Retinal pigment epithelial cell (primary cell): ENCODE measurements around the gene PPP2R5E.

Source experiments
- DNase-seq: peaks from one replicate; pipeline ENCODE4 v3.0.0-alpha.2; 2010; ENCODE audit warnings: low read depth
- H3K4me3 ChIP-seq: 2 replicates; pipeline ENCODE4 v1.5.1; 2011; ENCODE audit warnings: mild to moderate bottlenecking, low read length, control low read depth, moderate library complexity
- TF ChIP-seq, protein P1 (sequence below): conservative IDR thresholded peaks from 2 replicates; pipeline ENCODE4 v1.5.1; 2011; ENCODE audit warnings: low read depth, low read length, control low read depth, inconsistent platforms

PPP2R5E gene

DNA sequence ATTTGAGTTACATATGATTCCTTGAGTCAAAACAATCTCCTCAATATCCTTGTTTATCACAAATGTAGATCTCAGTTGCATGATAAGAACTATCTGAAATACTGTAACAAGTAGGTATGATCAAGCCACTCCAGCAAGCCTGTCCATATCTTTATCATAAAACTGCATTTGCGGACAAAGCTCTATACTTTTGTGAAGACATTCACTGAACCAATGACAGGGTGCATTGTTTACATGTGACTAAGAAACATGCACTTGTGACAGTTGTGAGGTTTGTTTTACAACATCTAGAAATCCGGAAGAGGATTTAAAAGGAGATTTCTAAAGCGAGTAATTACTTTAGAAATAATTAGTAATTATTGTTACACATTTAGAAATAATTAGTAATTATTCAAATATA is 111.7 kb downstream of the PPP2R5E start:
- DNase-seq, result no peak
- H3K4me3 ChIP-seq, result no peak overlapping the region
- TF ChIP-seq, protein P1, sequence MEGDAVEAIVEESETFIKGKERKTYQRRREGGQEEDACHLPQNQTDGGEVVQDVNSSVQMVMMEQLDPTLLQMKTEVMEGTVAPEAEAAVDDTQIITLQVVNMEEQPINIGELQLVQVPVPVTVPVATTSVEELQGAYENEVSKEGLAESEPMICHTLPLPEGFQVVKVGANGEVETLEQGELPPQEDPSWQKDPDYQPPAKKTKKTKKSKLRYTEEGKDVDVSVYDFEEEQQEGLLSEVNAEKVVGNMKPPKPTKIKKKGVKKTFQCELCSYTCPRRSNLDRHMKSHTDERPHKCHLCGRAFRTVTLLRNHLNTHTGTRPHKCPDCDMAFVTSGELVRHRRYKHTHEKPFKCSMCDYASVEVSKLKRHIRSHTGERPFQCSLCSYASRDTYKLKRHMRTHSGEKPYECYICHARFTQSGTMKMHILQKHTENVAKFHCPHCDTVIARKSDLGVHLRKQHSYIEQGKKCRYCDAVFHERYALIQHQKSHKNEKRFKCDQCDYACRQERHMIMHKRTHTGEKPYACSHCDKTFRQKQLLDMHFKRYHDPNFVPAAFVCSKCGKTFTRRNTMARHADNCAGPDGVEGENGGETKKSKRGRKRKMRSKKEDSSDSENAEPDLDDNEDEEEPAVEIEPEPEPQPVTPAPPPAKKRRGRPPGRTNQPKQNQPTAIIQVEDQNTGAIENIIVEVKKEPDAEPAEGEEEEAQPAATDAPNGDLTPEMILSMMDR, result no peak

DNA sequence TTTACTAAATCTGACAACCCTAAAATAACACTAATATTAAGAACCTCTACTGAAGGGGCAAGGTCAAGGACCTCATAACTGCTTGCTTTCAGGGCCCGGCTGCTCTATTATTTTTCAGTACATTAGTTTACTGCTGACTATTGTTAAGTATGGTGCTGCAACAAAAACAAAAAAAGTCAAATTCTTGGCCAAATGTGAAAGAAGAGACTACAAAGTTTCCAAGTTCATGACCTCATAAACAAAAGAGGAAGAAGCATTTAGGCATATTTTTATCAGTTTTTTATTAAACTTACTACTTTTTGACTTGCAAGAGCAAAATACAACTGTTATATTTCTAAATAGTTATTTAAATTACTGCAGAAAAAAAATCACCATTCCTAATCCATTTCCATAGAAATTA is 114.7 kb downstream of the PPP2R5E start:
- no peak for DNase-seq
- no peak overlapping the region for H3K4me3 ChIP-seq
- TF ChIP-seq, protein P1, result no peak

DNA sequence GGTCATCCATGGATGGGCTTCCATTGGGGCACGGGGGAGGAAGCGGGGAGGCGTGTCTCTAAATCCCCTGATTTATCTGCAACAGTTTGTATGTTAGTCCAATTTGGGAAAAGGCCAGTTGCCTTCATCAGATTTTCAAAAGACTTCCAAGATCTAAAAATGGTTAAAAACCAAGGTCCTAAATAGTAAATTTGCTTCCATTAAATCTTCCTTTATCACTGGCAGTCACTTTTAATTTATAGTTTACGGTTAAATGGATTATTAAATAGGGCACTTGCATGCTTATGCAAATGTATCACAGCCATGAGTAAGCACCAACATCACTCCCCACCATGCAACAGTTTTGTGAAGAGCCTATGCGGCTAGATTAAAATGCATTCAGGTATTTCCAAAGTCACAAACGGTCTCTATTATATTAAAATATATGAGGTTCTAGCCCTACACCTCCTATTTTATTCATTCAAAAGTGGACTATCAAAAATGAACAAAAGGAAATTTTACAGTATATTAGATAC is 116.3 kb downstream of the PPP2R5E start:
- no peak for DNase-seq
- TF ChIP-seq, protein P1, result no peak

DNA sequence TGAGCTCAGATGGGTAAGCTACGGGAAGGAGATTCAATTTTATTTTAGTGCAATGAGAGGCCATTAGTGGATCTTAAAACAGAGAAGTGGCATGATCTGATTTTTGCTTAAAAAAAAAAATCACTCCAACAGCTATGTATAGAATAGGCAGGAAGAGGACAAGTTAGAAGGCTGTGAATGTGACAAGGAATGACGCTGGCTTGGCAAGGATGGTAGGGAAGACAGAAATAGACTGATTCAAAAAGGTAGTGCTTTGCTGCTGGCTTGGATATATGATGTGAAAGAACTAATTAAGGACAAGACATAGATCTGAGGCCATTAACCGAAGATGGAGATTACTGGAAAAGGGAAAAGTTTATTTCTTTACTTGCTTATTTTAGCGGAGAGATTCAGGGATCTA is 119.3 kb downstream of the PPP2R5E start:
- no peak for DNase-seq
- H3K4me3 ChIP-seq, result no peak overlapping the region
- TF ChIP-seq, protein P1, result no peak

More for the DNA sequence above, 116.3 kb downstream of the PPP2R5E start:
- H3K4me3 ChIP-seq, result no peak overlapping the region

DNA sequence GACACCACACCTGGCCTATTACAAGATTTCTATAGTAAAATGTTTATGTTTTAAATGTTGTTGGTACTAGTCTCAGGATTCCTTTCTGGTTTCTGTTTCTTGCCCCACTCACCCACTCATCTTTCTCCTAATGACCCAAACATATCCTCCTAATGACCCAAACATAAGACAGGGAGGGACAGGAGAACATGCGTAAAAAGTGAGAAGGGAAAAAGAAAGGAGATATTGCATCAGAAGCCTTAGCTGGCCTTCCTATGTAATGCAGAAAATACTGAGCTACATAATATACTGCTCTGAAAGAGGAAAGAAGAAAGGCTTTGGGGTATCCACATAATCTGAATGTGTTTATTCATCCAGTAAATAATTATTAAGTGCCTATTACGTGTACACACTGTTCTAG is 119.8 kb downstream of the PPP2R5E start:
- H3K4me3 ChIP-seq, result no peak overlapping the region
- TF ChIP-seq, protein P1, result no peak
- DNase-seq, result no peak

DNA sequence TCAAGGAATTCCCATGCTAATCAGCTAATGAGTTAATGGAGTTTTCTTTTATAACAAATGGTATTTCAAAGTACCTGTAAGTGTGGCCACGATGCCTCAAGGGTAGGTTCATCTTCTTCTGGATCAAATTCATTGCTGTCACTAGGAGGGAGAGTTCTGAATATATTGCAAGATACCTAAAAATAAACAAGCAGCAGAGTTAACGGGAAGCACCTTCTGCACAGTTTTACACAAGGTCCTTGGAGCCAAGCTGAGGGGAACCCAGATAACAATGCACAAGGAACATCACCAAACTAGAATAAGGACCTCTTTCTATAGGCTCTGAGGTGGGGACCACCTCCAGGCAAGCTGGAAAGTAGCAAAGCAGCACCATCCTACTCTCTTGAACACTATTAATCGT is 121.3 kb downstream of the PPP2R5E start:
- TF ChIP-seq, protein P1, result no peak
- no peak for DNase-seq
- H3K4me3 ChIP-seq, result no peak overlapping the region

DNA sequence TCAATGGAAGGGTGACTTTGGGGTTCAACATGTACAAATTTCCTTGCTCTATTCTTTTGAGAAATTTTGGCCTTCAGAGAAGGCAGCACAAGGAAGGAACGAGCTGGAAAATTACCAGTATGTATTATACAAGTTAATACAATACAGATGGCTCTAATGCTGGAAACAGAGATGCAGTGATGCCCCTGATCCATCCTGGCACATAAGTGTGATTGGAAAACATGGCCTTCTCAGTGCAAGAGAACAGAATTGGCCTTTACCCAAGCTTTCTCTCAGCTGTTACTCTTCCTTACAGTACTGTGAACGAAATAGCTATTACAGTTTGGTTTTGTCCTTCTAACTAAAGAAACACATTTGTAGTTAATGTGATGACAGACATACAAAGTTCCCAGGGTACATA is 122.0 kb downstream of the PPP2R5E start:
- no peak for DNase-seq
- TF ChIP-seq, protein P1, result no peak
- H3K4me3 ChIP-seq, result no peak overlapping the region
